Kasumi-1 (cell line): ENCODE results near the gene CASP7.
"Not testable (repeated sequence)": the region's sequence is repeated elsewhere in the genome, so short reads cannot be mapped to it uniquely, and the experiment has no call there.

ENCODE experiments used
- DNase-seq, 2 experiments: peaks; one replicate each; lab custom pipeline; 2025; lab: John Stamatoyannopoulos, UW

CASP7 gene

GRCh38 chr10:113679463-113680189 is at the start of gene CASP7:
Gene CASP7, plus strand, starts transcription at chr10:113679912. Its CDS starts 17,582 bp downstream, at chr10:113697494.
- DNase-seq: peak; percentile 94 to 95

DNA sequence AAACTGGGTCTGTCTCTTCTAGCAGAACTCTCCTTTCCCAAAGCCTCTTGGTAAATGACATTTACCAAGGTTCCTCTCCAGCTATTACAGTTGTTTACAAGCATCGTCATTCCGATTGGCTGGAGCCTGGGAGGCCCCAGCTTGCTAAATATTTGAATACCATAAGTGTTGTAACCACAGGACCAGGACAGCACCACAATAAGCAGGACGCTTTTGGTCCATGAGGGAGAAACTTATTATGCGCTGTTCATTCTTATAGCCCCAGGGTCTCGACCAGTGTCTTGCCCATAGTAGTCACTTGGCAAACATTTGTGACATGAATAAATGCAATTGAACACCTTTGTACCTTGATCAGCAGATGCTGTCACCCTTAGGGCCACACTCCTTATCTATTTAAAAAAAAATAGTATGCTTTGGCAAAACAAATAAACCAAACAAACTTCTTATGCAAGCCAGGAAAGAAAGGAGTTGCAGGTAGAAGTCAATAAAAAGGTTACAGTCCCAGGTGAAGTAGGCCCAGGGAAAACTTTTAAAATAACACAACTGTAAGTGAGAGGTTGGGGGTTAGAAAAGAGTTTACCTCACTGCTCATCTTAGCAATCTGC is 48.7 kb upstream of the CASP7 start:
- DNase-seq: no peak

- DNase-seq: no peak
Measured at GRCh38 chr10:113631684-113632367, 47.9 kb upstream of the CASP7 start.

GRCh38 chr10:113639966-113640365 is 39.7 kb upstream of the CASP7 start:
- no peak for DNase-seq

DNA sequence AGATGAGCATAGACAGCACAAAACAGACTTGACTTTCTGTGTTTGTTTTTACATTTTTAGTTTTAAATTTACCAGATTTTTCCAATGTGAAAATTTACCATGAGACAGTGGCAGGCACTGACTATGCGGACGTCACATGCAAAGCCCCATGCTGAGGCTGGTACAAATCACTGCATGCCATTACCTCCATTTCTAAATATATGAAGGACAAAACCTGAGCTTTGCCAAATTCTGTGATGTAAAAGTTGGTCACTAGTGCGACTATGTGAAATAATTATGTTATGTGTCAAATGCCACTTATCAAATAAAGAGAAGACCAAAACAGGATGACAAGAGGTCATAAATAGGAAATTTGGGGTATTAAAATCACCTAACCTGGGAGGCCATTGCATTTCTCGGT is 38.0 kb upstream of the CASP7 start:
- no peak for DNase-seq

DNA sequence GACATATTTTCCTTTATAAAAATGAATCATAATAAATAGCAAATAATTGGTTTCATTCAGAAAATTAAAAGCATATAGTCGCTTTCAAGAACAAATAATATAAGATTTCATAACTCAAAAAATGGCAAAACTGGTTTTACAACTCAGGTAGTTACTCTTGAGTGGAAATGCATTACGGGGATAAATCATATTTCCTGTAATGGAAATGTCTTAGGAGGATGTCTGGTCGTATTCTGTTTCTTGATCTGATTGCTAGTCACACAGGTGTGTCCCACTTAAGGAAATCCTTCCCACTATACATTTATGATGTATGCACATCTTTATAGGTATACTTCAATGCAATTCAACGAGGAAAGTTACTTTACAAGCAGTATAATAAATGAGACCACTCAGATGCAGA is 36.5 kb upstream of the CASP7 start:
- no peak for DNase-seq

- DNase-seq: no peak
Measured at GRCh38 chr10:113644185-113645120, 35.3 kb upstream of the CASP7 start.

GRCh38 chr10:113646336-113647201 is 33.1 kb upstream of the CASP7 start:
- no peak for DNase-seq

DNA sequence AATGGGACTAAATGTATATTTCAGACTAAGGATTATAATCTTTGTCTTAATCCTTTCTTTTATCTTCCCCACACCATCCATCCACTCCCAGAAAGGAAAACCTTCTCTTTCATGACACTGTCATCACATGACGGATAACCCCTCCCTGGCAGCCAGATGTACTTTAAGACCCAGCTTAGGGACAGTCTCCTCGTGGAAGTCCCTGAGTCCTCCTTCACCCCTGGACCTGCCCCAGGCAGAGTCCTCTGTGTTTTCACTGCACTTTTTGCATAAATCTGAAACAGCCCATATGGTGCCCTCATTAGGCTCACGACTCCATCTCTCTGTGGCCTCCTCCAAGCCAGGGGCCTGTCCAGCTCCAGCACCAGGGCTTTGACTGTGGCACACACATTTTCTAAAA is 31.9 kb upstream of the CASP7 start:
- DNase-seq: no peak

- no peak for DNase-seq
Measured at GRCh38 chr10:113648478-113648877, 31.2 kb upstream of the CASP7 start.

GRCh38 chr10:113650172-113650571 is 29.5 kb upstream of the CASP7 start:
- no peak for DNase-seq

- DNase-seq: no peak
Measured at GRCh38 chr10:113651021-113651420, 28.7 kb upstream of the CASP7 start.

GRCh38 chr10:113651898-113652297 is 27.8 kb upstream of the CASP7 start:
- no peak for DNase-seq

DNA sequence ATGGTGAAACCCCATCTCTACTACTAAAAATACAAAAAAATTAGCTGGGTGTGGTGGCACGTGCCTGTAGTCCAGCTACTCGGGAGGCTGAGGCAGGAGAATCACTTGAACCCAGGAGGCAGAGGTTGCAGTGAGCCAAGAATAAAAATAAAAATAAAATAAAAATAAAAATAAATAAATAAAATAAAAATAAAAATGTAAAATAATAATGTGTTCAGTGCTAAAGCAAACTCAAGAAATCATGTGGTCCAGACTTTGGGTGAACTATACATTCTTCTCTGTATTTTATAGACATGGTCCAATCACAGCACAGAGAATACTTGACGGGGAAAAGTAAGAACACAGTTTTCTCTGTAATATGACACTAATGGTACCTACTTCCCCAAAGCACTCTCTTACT is 27.3 kb upstream of the CASP7 start:
- not testable (repeated sequence) for DNase-seq

GRCh38 chr10:113656896-113657295 is 22.8 kb upstream of the CASP7 start:
- no peak for DNase-seq

- no peak for DNase-seq
Measured at GRCh38 chr10:113657544-113657943, 22.2 kb upstream of the CASP7 start.

DNA sequence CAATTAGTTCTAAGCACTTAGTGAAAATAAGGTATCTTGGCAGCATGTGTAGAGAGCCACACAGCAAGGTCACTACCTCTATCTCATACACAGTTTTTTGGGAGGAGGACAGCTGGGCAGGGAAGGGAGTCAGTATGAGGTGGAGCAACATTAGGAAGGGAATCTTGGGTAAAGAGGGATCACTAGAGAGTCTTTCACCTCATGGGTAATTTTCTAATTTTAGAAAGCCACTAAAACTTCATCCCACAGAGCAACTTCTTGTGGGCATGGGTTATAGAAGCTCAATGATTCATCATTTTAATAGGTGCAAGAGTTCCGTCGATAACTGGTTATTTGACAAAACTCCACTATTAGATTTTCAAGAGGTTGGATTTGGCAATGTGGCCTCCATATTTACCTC is 18.4 kb upstream of the CASP7 start:
- DNase-seq: no peak

- DNase-seq: no peak
Measured at GRCh38 chr10:113663142-113663541, 16.6 kb upstream of the CASP7 start.

DNA sequence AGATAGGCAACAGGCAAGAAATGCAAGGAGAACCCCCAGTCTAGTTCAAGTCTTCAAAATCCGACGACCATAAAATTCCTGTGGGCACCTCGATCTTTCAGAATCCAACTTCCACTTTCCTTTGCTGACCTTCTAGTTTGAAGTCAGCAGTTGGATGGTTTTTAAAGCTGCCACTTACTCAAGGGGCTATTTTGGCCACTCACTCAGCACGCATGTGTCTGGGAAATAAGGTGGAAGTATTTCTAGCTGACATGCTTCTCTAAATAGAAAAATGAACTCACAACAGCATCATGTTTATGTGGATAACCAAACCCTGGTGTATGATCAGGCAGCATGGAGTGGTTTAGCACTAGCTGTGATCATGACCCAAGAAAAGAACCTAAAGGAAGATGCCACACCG is 15.8 kb upstream of the CASP7 start, which contains the start of gene NRAP:
Gene NRAP, minus strand, starts transcription at position 134 of the 400 bp plus-strand sequence. CDS start 159 bp downstream, outside the sequence.
- no peak for DNase-seq

GRCh38 chr10:113665352-113665751 is 14.4 kb upstream of the CASP7 start:
- no peak for DNase-seq

DNA sequence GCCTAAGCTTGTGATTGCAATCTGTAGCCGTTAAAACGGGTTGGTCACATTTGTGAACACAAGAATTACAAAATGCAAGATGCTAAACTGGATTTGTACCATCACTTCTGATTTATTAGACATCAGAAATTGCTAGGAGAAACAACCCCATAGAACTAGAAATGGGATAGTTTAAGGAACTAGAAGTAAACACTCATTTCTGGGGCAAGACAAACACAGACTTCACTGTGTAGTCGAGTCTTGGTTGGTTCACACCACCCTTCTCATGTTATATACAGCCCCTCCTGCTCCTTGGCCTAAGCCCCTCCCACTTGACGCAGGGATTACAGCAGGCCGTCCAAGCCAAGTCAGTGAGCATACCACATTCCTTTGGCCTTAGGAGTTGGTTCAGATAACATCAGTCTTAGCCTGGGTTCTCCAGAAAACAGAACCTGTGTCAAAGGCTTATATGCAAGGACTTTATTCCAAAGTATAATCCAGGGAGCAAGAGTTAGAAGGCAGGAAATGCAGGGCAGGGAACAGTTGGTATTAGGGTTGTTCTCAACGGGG is 13.8 kb upstream of the CASP7 start:
- no peak for DNase-seq
